Left lung (tissue), 10 donors: ENCODE results near the gene SEPTIN5. TPM values are rescaled to one million over a fixed set of nuclear protein-coding genes. Genes with fewer than 3 reads are reported as not detected.

ENCODE experiments used
- ATAC-seq: fragments of 200-7000 bp; cut with Tn5 transposase; one replicate; pipeline ENCODE4 v1.9.1; 2020; ENCODE audit warnings: moderate library complexity
- DNase-seq, 4 donors: peaks; one replicate each; pipeline ENCODE4 v3.0.0-alpha.2; 2013 to 2020
- H3K27ac ChIP-seq, 2 donors: fragments of 200-600 bp; sonication (generic) in 1 of 2; one replicate each; pipeline versions ENCODE4 v1.5.0 to v1.8.0; 2020 to 2021
- H3K27me3 ChIP-seq, 2 donors: fragments of 200-600 bp; sonication (generic) in 1 of 2; one replicate each; pipeline versions ENCODE4 v1.5.0 to v1.8.0; 2020 to 2021
- H3K36me3 ChIP-seq, 2 donors: fragments of 200-600 bp; sonication (generic) in 1 of 2; one replicate each; pipeline versions ENCODE4 v1.5.0 to v1.8.0; 2020 to 2021
- H3K4me1 ChIP-seq, 2 donors: fragments of 200-600 bp; one replicate each; pipeline ENCODE4 v1.8.0; 2021
- H3K4me3 ChIP-seq, 2 donors: fragments of 200-600 bp; sonication (generic) in 1 of 2; one replicate each; pipeline versions ENCODE4 v1.5.0 to v1.8.0; 2020 to 2021; ENCODE audit warnings: mild to moderate bottlenecking in 1 of 2
- H3K9me3 ChIP-seq, 2 donors: fragments of 200-600 bp; sonication (generic) in 1 of 2; one replicate each; pipeline versions ENCODE4 v1.5.0 to v1.8.0; 2020 to 2021
- CTCF ChIP-seq, 2 donors: fragments of 200-600 bp; sonication (generic) in 1 of 2; IDR thresholded peaks; one replicate each; pipeline versions ENCODE4 v1.5.0 to v1.8.0; 2021; ENCODE audit warnings: antibody characterized with exemption in 2 of 2
- intact Hi-C, 2 donors: fragments of 100-400 bp; cut with DNase I; formaldehyde crosslinking; loops; one replicate each; pipeline versions ENCODE4 v1.11.2 to v1.14.2; 2022
- polyA plus RNA-seq, 6 donors: library from polyadenylated mRNA; unstranded; fragments of 120-200 nt; gene quantifications; one replicate each; pipeline ENCODE4 v1.2.1, GENCODE V29; 2013; ENCODE audit not compliant: insufficient read length in 6 of 6
- total RNA-seq, 2 donors: library from RNA; stranded (reverse); fragmentation: NEBNext Ultra II Directional; extraction: Animal tissue kit (Norgen Biotek cat#: 25700); gene quantifications; one replicate each; pipeline ENCODE4 v1.2.1, GENCODE V29; 2021
- donor health status: DM: no; HTN: yes; CAD: no.
- donor health status: DM: no; HTN: no; CAD: no.

The SEPTIN5 gene
- total and polyA plus RNA-seq, 8 donors = 14.6 to 80.0 (median 63.0) TPM

- H3K27me3 ChIP-seq = peaks cover 0 to 56% of the 10 kb centered on the region in 2 donors
- peak; percentile 83 for ATAC-seq
- intact Hi-C loops = no loop called here
- H3K4me1 ChIP-seq = no peaks in the 10 kb centered on the region
- TF ChIP-seq CTCF (IDR thresholded peaks at IDR 0.05) = no peak
- no peak overlapping the region for H3K4me3 ChIP-seq
- peak in 1 of 4 donors; percentile 70 for DNase-seq
- H3K27ac ChIP-seq = no peak overlapping the region
- no peaks in the 10 kb centered on the region for H3K9me3 ChIP-seq
- H3K36me3 ChIP-seq = no peaks in the 10 kb centered on the region
These were observed 5.8 kb upstream of the SEPTIN5 start for GRCh38 chr22:19708321-19709011.

GRCh38 chr22:19709063-19709769 is 5.1 kb upstream of the SEPTIN5 start:
- no peaks in the 10 kb centered on the region for H3K36me3 ChIP-seq
- H3K27me3 ChIP-seq = peaks cover 0 to 56% of the 10 kb centered on the region in 2 donors
- DNase-seq = peak in 1 of 4 donors; percentile 44
- ATAC-seq = no peak
- H3K4me3 ChIP-seq = no peak overlapping the region
- intact Hi-C loops = no loop called here
- peaks cover 0 to 4% of the 10 kb centered on the region in 2 donors for H3K4me1 ChIP-seq
- no peak overlapping the region for H3K27ac ChIP-seq
- no peaks in the 10 kb centered on the region for H3K9me3 ChIP-seq
- no peak for TF ChIP-seq CTCF (IDR thresholded peaks at IDR 0.05)

- Histone ChIP-seq H3K27ac (no peak overlapping the region), H3K4me1 (peaks cover 4 to 11% of the 10 kb centered on the region in 2 donors), H3K4me3 (no peak overlapping the region), H3K27me3 (peaks cover 5 to 54% of the 10 kb centered on the region in 2 donors), H3K9me3 (no peaks in the 10 kb centered on the region), H3K36me3 (no peaks in the 10 kb centered on the region)
- no peak for ATAC-seq
- no peak for TF ChIP-seq CTCF (IDR thresholded peaks at IDR 0.05)
- intact Hi-C loops = no loop called here
- peak in 1 of 4 donors; percentile 43 for DNase-seq
These were observed 4.1 kb upstream of the SEPTIN5 start for GRCh38 chr22:19710020-19710768.

GRCh38 chr22:19710769-19711106 is 3.6 kb upstream of the SEPTIN5 start:
- H3K9me3 ChIP-seq = no peaks in the 10 kb centered on the region
- DNase-seq = peak in 1 of 4 donors; percentile 44
- intact Hi-C loops = no loop called here
- TF ChIP-seq CTCF (IDR thresholded peaks at IDR 0.05) = no peak
- peaks cover 4 to 16% of the 10 kb centered on the region in 2 donors for H3K4me1 ChIP-seq
- no peaks in the 10 kb centered on the region for H3K36me3 ChIP-seq
- no peak overlapping the region for H3K27ac ChIP-seq
- ATAC-seq = no peak
- H3K27me3 ChIP-seq = peaks cover 11 to 55% of the 10 kb centered on the region in 2 donors
- no peak overlapping the region for H3K4me3 ChIP-seq

GRCh38 chr22:19713245-19713644 is 1.1 kb upstream of the SEPTIN5 start:
- intact Hi-C loops = no loop called here
- no peak for TF ChIP-seq CTCF (IDR thresholded peaks at IDR 0.05)
- DNase-seq (no peak), ATAC-seq (no peak)
- peaks cover 4 to 39% of the 10 kb centered on the region in 2 donors for H3K4me1 ChIP-seq
- peaks cover 12 to 76% of the 10 kb centered on the region in 2 donors for H3K27me3 ChIP-seq
- no peaks in the 10 kb centered on the region for H3K9me3 ChIP-seq
- peak overlapping the region in 1 of 2 donors; percentile 50 for H3K4me3 ChIP-seq
- H3K27ac ChIP-seq = no peak overlapping the region
- H3K36me3 ChIP-seq = no peaks in the 10 kb centered on the region
